WTC11 (cell line): Measurements from ENCODE around the gene RNF6. TPM values are rescaled to one million over a fixed set of nuclear protein-coding genes. Genes with fewer than 3 reads are reported as not detected.

Experiments used
- ATAC-seq: fragments of 200-7000 bp; cut with Tn5 transposase; 2 replicates; pipeline ENCODE4 v1.10.0; 2021; ENCODE audit warnings: mild to moderate bottlenecking, moderate library complexity
- CTCF ChIA-PET: fragments of 300-600 bp; sonication (Branson Sonifier 250); formaldehyde crosslinking; loops from one replicate; lab custom pipeline; 2021; ENCODE audit warnings: antibody characterized with exemption; lab: Charles Lee
- POLR2A ChIA-PET: fragments of 350-600 bp; sonication (Branson Sonifier 250); formaldehyde crosslinking; loops from one replicate; lab custom pipeline; 2021; ENCODE audit warnings: antibody characterized with exemption; lab: Charles Lee
- DNase-seq: peaks from one replicate; pipeline ENCODE4 v3.0.0; 2021; ENCODE audit warnings: low spot score
- H3K27ac Mint-ChIP-seq: 2 replicates; pipeline ENCODE4 v1.8.0; 2021; ENCODE audit warnings: mixed read lengths
- H3K27me3 Mint-ChIP-seq: 2 replicates; pipeline ENCODE4 v1.8.0; 2021; ENCODE audit warnings: low read depth, mild to moderate bottlenecking, moderate library complexity, mixed read lengths
- H3K36me3 Mint-ChIP-seq: 2 replicates; pipeline ENCODE4 v1.8.0; 2021; ENCODE audit warnings: mixed read lengths
- H3K4me1 Mint-ChIP-seq: 2 replicates; pipeline ENCODE4 v1.8.0; 2022; ENCODE audit warnings: mixed read lengths
- H3K4me3 Mint-ChIP-seq: 2 replicates; pipeline ENCODE4 v1.8.0; 2021; ENCODE audit warnings: mild to moderate bottlenecking, moderate library complexity, mixed read lengths
- H3K9me3 Mint-ChIP-seq: 2 replicates; pipeline ENCODE4 v1.8.0; 2021; ENCODE audit warnings: mixed read lengths
- ATF1 ChIP-seq: sonication (generic); formaldehyde crosslinking; IDR thresholded peaks from 2 replicates; pipeline ENCODE4 v1.8.1; 2023; ENCODE audit warnings: mild to moderate bottlenecking, moderate library complexity, missing genetic modification reagents
- CBFB ChIP-seq: sonication (generic); formaldehyde crosslinking; IDR thresholded peaks from 2 replicates; pipeline ENCODE4 v1.8.1; 2022; ENCODE audit warnings: mild to moderate bottlenecking, low read depth, missing genetic modification reagents
- FOXJ3 ChIP-seq: sonication (generic); formaldehyde crosslinking; IDR thresholded peaks from 2 replicates; pipeline ENCODE4 v1.9.0; 2021; ENCODE audit warnings: missing genetic modification reagents, mild to moderate bottlenecking, borderline replicate concordance
- FOXK1 ChIP-seq: sonication (generic); formaldehyde crosslinking; IDR thresholded peaks from 2 replicates; pipeline ENCODE4 v1.8.0; 2022; ENCODE audit warnings: mild to moderate bottlenecking, moderate library complexity, missing genetic modification reagents
- GRHL2 ChIP-seq: fragments of 250-450 bp; sonication (Bioruptor Pico); IDR thresholded peaks from 2 replicates; pipeline ENCODE4 v1.8.0; 2022; ENCODE audit warnings: mild to moderate bottlenecking, moderate library complexity; ENCODE audit not compliant: insufficient replicate concordance, severe bottlenecking
- HMGA2 ChIP-seq: fragments of 250-450 bp; sonication (Bioruptor Pico); IDR thresholded peaks from 2 replicates; pipeline ENCODE4 v1.4.0; 2021; ENCODE audit warnings: mild to moderate bottlenecking, moderate library complexity
- IRF2 ChIP-seq: sonication (generic); formaldehyde crosslinking; IDR thresholded peaks from 2 replicates; pipeline ENCODE4 v1.8.0; 2022; ENCODE audit warnings: low read depth, missing genetic modification reagents, borderline replicate concordance
- JUN ChIP-seq: sonication (generic); formaldehyde crosslinking; IDR thresholded peaks from 2 replicates; pipeline ENCODE4 v1.8.0; 2023; ENCODE audit warnings: mild to moderate bottlenecking, missing genetic modification reagents
- MXD4 ChIP-seq: fragments of 250-450 bp; sonication (Bioruptor Pico); IDR thresholded peaks from 2 replicates; pipeline ENCODE4 v1.8.0; 2021; ENCODE audit warnings: mild to moderate bottlenecking, moderate library complexity, borderline replicate concordance
- NFATC4 ChIP-seq: fragments of 250-450 bp; sonication (Bioruptor Pico); IDR thresholded peaks from 2 replicates; pipeline ENCODE4 v1.9.0; 2021; ENCODE audit warnings: mild to moderate bottlenecking
- NFYB ChIP-seq: sonication (generic); formaldehyde crosslinking; conservative IDR thresholded peaks from 2 replicates; pipeline ENCODE4 v1.8.0; 2022; ENCODE audit warnings: low read depth, missing genetic modification reagents
- OVOL2 ChIP-seq: fragments of 250-450 bp; sonication (Bioruptor Pico); IDR thresholded peaks from 2 replicates; pipeline ENCODE4 v1.9.0; 2021; ENCODE audit warnings: mild to moderate bottlenecking, borderline replicate concordance
- SP1 ChIP-seq: sonication (generic); formaldehyde crosslinking; conservative IDR thresholded peaks from 2 replicates; pipeline ENCODE4 v1.8.1; 2022; ENCODE audit warnings: missing genetic modification reagents
- TEAD4 ChIP-seq: sonication (generic); formaldehyde crosslinking; IDR thresholded peaks from 2 replicates; pipeline ENCODE4 v1.8.0; 2022; ENCODE audit warnings: mild to moderate bottlenecking, missing genetic modification reagents
- ZNF138 ChIP-seq: sonication (generic); formaldehyde crosslinking; conservative IDR thresholded peaks from 2 replicates; pipeline ENCODE4 v1.8.1; 2022; ENCODE audit warnings: mild to moderate bottlenecking, moderate library complexity, missing genetic modification reagents
- ZNF317 ChIP-seq: sonication (generic); formaldehyde crosslinking; IDR thresholded peaks from 2 replicates; pipeline ENCODE4 v1.8.1; 2023; ENCODE audit warnings: low read depth, mild to moderate bottlenecking, moderate library complexity, missing genetic modification reagents, borderline replicate concordance
- ZNF396 ChIP-seq: fragments of 250-450 bp; sonication (Bioruptor Pico); IDR thresholded peaks from 2 replicates; pipeline ENCODE4 v1.8.0; 2021; ENCODE audit warnings: mild to moderate bottlenecking, moderate library complexity, borderline replicate concordance
- ZNF423 ChIP-seq: fragments of 250-450 bp; sonication (Bioruptor Pico); IDR thresholded peaks from 2 replicates; pipeline ENCODE4 v2.1.2; 2022; ENCODE audit warnings: mild to moderate bottlenecking, moderate library complexity
- total RNA-seq: library from RNA; stranded (reverse); gene quantifications from 3 replicates; pipeline ENCODE4 v1.2.3, GENCODE V29; 2021
- TF ChIP-seq, protein P1 (sequence below): sonication (generic); formaldehyde crosslinking; conservative IDR thresholded peaks from 2 replicates; pipeline ENCODE4 v1.8.1; 2023; ENCODE audit warnings: mild to moderate bottlenecking, low read depth, missing genetic modification reagents, moderate library complexity
- TF ChIP-seq, protein P2 (sequence below): sonication (generic); formaldehyde crosslinking; IDR thresholded peaks from 2 replicates; pipeline ENCODE4 v1.8.1; 2023; ENCODE audit warnings: mild to moderate bottlenecking, missing genetic modification reagents
- TF ChIP-seq, protein P3 (sequence below): fragments of 250-450 bp; sonication (Bioruptor Pico); IDR thresholded peaks from 2 replicates; pipeline ENCODE4 v2.1.2; 2022; ENCODE audit warnings: mild to moderate bottlenecking, moderate library complexity
- TF ChIP-seq, protein P4 (sequence below): fragments of 250-450 bp; sonication (Bioruptor Pico); IDR thresholded peaks from 2 replicates; pipeline ENCODE4 v1.9.0; 2021; ENCODE audit warnings: mild to moderate bottlenecking
- TF ChIP-seq, protein P5 (sequence below): sonication (generic); formaldehyde crosslinking; IDR thresholded peaks from 2 replicates; pipeline ENCODE4 v1.8.1; 2022; ENCODE audit warnings: low read depth, mild to moderate bottlenecking, moderate library complexity, missing genetic modification reagents, borderline replicate concordance
- TF ChIP-seq, protein P6 (sequence below): sonication (generic); formaldehyde crosslinking; IDR thresholded peaks from 2 replicates; pipeline ENCODE4 v1.8.1; 2023; ENCODE audit warnings: mild to moderate bottlenecking, moderate library complexity, missing genetic modification reagents

RNF6 gene
- total RNA-seq, 1 experiment from 2014 or later: 16.2 TPM

DNA sequence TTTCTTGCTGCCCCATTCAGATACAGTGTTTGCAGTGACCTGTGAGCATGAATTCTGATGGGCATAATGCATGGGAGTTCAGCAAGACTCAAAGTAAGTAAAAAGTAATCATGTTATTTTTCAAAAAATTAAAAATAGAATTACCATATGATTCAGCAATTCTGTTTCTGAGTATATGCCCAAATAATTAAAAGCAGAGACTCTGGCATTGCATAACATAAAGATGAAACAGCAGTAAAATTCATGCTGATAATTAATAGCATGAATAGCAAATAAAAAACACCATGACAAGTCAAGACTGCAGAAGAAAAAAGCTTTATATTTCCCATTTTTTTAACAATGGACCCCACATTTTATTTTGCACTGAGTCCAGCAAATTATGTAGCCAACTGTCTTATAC, 21.3 kb downstream of the RNF6 start:
- CTCF ChIA-PET: interaction anchor here (1.1 to 1.2 kb wide), 2 partner anchors 16 to 296 kb away, joined by 3 to 4 read pairs; no protein-coding TSS in a partner anchor
- H3K27me3 Mint-ChIP-seq: no peaks in the 10 kb centered on the region
- no peak overlapping the region for H3K27ac Mint-ChIP-seq
- H3K4me1 Mint-ChIP-seq: peaks cover 10% of the 10 kb centered on the region
- no peak for ATAC-seq
- TF ChIP-seq HMGA2 (no peak), NFYB (CRISPR knock-in tag) (no peak), SP1 (CRISPR knock-in tag) (no peak), NFATC4 (CRISPR knock-in tag) (no peak), ZNF423 (CRISPR knock-in tag) (no peak), TEAD4 (CRISPR knock-in tag) (no peak), FOXK1 (CRISPR knock-in tag) (no peak), ZNF396 (CRISPR knock-in tag) (no peak)
- TF ChIP-seq, protein P1, sequence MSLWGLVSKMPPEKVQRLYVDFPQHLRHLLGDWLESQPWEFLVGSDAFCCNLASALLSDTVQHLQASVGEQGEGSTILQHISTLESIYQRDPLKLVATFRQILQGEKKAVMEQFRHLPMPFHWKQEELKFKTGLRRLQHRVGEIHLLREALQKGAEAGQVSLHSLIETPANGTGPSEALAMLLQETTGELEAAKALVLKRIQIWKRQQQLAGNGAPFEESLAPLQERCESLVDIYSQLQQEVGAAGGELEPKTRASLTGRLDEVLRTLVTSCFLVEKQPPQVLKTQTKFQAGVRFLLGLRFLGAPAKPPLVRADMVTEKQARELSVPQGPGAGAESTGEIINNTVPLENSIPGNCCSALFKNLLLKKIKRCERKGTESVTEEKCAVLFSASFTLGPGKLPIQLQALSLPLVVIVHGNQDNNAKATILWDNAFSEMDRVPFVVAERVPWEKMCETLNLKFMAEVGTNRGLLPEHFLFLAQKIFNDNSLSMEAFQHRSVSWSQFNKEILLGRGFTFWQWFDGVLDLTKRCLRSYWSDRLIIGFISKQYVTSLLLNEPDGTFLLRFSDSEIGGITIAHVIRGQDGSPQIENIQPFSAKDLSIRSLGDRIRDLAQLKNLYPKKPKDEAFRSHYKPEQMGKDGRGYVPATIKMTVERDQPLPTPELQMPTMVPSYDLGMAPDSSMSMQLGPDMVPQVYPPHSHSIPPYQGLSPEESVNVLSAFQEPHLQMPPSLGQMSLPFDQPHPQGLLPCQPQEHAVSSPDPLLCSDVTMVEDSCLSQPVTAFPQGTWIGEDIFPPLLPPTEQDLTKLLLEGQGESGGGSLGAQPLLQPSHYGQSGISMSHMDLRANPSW (CRISPR knock-in tag): no peak
- TF ChIP-seq, protein P2, sequence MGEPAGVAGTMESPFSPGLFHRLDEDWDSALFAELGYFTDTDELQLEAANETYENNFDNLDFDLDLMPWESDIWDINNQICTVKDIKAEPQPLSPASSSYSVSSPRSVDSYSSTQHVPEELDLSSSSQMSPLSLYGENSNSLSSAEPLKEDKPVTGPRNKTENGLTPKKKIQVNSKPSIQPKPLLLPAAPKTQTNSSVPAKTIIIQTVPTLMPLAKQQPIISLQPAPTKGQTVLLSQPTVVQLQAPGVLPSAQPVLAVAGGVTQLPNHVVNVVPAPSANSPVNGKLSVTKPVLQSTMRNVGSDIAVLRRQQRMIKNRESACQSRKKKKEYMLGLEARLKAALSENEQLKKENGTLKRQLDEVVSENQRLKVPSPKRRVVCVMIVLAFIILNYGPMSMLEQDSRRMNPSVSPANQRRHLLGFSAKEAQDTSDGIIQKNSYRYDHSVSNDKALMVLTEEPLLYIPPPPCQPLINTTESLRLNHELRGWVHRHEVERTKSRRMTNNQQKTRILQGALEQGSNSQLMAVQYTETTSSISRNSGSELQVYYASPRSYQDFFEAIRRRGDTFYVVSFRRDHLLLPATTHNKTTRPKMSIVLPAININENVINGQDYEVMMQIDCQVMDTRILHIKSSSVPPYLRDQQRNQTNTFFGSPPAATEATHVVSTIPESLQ (CRISPR knock-in tag): no peak
- TF ChIP-seq, protein P3, sequence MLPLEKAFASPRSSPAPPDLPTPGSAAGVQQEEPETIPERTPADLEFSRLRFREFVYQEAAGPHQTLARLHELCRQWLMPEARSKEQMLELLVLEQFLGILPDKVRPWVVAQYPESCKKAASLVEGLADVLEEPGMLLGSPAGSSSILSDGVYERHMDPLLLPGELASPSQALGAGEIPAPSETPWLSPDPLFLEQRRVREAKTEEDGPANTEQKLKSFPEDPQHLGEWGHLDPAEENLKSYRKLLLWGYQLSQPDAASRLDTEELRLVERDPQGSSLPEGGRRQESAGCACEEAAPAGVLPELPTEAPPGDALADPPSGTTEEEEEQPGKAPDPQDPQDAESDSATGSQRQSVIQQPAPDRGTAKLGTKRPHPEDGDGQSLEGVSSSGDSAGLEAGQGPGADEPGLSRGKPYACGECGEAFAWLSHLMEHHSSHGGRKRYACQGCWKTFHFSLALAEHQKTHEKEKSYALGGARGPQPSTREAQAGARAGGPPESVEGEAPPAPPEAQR: no peak
- TF ChIP-seq, all 79 proteins: peak for 0
- peaks cover 3% of the 10 kb centered on the region for H3K9me3 Mint-ChIP-seq
- 0 out of 2 replicates have a peak, but pooled peaks cover under 1% of the 10 kb centered on the region for H3K36me3 Mint-ChIP-seq
- no peak overlapping the region for H3K4me3 Mint-ChIP-seq
- POLR2A ChIA-PET: no interaction called here
- no peak for DNase-seq

DNA sequence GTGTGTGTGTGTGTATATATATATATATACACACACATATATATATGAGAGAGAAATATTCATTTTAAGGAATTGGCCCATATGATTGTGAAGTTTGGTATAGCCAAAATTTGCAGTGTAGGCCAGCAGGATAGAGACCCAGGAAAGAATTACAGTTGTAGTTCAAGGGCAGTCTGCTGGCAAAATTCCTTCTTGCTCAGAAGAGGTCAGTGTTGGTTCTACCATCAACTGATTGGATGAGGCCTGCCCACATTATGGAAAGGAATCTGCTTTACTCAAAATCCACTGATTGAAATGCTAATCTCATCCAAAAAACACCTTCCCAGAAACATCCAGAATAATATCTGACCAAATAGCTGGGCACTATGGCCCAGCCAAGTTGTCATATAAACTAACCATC, 24.0 kb downstream of the RNF6 start:
- POLR2A ChIA-PET: no interaction called here
- DNase-seq: no peak
- ATAC-seq: peak; percentile 55
- Mint-ChIP-seq H3K36me3 (peaks cover 3% of the 10 kb centered on the region; the same call in 1 of the 2 replicates), H3K27ac (no peak overlapping the region), H3K27me3 (no peaks in the 10 kb centered on the region), H3K4me1 (peaks cover 8% of the 10 kb centered on the region), H3K4me3 (no peak overlapping the region), H3K9me3 (peaks cover 14% of the 10 kb centered on the region)
- CTCF ChIA-PET: interaction anchor here (1.0 to 2.0 kb wide), 3 partner anchors 12 to 500 kb away, joined by 5 to 6 read pairs (median 5); no protein-coding TSS in a partner anchor
- no peak for TF ChIP-seq ZNF138
- no peak for TF ChIP-seq SP1 (CRISPR knock-in tag)
- TF ChIP-seq OVOL2: no peak
- no peak for TF ChIP-seq ATF1 (CRISPR knock-in tag)
- TF ChIP-seq, protein P4, sequence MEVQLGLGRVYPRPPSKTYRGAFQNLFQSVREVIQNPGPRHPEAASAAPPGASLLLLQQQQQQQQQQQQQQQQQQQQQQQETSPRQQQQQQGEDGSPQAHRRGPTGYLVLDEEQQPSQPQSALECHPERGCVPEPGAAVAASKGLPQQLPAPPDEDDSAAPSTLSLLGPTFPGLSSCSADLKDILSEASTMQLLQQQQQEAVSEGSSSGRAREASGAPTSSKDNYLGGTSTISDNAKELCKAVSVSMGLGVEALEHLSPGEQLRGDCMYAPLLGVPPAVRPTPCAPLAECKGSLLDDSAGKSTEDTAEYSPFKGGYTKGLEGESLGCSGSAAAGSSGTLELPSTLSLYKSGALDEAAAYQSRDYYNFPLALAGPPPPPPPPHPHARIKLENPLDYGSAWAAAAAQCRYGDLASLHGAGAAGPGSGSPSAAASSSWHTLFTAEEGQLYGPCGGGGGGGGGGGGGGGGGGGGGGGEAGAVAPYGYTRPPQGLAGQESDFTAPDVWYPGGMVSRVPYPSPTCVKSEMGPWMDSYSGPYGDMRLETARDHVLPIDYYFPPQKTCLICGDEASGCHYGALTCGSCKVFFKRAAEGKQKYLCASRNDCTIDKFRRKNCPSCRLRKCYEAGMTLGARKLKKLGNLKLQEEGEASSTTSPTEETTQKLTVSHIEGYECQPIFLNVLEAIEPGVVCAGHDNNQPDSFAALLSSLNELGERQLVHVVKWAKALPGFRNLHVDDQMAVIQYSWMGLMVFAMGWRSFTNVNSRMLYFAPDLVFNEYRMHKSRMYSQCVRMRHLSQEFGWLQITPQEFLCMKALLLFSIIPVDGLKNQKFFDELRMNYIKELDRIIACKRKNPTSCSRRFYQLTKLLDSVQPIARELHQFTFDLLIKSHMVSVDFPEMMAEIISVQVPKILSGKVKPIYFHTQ (CRISPR knock-in tag): no peak
- no peak for TF ChIP-seq IRF2 (CRISPR knock-in tag)
- TF ChIP-seq FOXJ3: no peak
- TF ChIP-seq, protein P5, sequence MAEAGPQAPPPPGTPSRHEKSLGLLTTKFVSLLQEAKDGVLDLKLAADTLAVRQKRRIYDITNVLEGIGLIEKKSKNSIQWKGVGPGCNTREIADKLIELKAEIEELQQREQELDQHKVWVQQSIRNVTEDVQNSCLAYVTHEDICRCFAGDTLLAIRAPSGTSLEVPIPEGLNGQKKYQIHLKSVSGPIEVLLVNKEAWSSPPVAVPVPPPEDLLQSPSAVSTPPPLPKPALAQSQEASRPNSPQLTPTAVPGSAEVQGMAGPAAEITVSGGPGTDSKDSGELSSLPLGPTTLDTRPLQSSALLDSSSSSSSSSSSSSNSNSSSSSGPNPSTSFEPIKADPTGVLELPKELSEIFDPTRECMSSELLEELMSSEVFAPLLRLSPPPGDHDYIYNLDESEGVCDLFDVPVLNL (CRISPR knock-in tag): no peak
- TF ChIP-seq CBFB (CRISPR knock-in tag): no peak
- TF ChIP-seq GRHL2 (CRISPR knock-in tag): no peak
- TF ChIP-seq ZNF317 (CRISPR knock-in tag): no peak
- no peak for TF ChIP-seq NFATC4 (CRISPR knock-in tag)
- TF ChIP-seq MXD4 (CRISPR knock-in tag): no peak
- TF ChIP-seq ZNF396 (CRISPR knock-in tag): no peak
- no peak for TF ChIP-seq JUN
- TF ChIP-seq, protein P6, sequence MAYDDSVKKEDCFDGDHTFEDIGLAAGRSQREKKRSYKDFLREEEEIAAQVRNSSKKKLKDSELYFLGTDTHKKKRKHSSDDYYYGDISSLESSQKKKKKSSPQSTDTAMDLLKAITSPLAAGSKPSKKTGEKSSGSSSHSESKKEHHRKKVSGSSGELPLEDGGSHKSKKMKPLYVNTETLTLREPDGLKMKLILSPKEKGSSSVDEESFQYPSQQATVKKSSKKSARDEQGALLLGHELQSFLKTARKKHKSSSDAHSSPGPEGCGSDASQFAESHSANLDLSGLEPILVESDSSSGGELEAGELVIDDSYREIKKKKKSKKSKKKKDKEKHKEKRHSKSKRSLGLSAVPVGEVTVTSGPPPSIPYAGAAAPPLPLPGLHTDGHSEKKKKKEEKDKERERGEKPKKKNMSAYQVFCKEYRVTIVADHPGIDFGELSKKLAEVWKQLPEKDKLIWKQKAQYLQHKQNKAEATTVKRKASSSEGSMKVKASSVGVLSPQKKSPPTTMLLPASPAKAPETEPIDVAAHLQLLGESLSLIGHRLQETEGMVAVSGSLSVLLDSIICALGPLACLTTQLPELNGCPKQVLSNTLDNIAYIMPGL: no peak
